ENCODE data around the gene ZNF106. TPM values are rescaled to one million over a fixed set of nuclear protein-coding genes. Genes with fewer than 3 reads are reported as not detected.

ZNF106 gene
- total RNA-seq, 1 experiment from 2014 or later, result 28.5 TPM

- no peak overlapping the region for H3K9ac ChIP-seq (ENCODE audit: low read length)
- intact Hi-C loops (cut with micrococcal nuclease), result no loop called here
- ATAC-seq (no peak), DNase-seq (ENCODE audit: low read depth, low spot score) (no peak)
- ChIA-PET CTCF (no interaction called here), POLR2A (no interaction called here), RAD21 (ENCODE audit: low non-redundant PET in 1 of 2, low total read pairs in 2 of 2, uncharacterized antibody in 2 of 2, unreplicated experiment in 2 of 2) (no interaction called here)
- BruUV-seq (replicated peaks), result no TSS peak
- TF ChIP-seq ZNF274 (IDR thresholded peaks at IDR 0.05; ENCODE audit: low read depth, low read length), result no peak
- TF ChIP-seq FOSL1 (IDR thresholded peaks at IDR 0.05; ENCODE audit: low read depth), result no peak
- no peak for TF ChIP-seq POLR2AphosphoS5 (IDR thresholded peaks at IDR 0.05; ENCODE audit: low read depth, low read length)
- TF ChIP-seq CBX3 (IDR thresholded peaks at IDR 0.05; ENCODE audit: low read depth), result no peak
- H3K4me1 ChIP-seq (ENCODE audit: control insufficient read depth in 1 of 2, insufficient read depth in 2 of 2, low read length in 2 of 2), result no peaks in the 10 kb centered on the region
- no peaks in the 10 kb centered on the region for H3K9me2 ChIP-seq (ENCODE audit: insufficient read depth)
- no peaks in the 10 kb centered on the region for H3K27me3 ChIP-seq (ENCODE audit: insufficient read depth, low read length)
- H3K79me2 ChIP-seq (ENCODE audit: insufficient read depth, low read length), result no peaks in the 10 kb centered on the region
- no peak overlapping the region for H2AFZ ChIP-seq (ENCODE audit: low read depth, low read length, poor library complexity, severe bottlenecking)
- H3K4me2 ChIP-seq (ENCODE audit: low read length), result no peak overlapping the region
- H3K9me3 ChIP-seq (ENCODE audit: control insufficient read depth in 1 of 2, insufficient read depth in 1 of 2, low read depth in 1 of 2, low read length in 2 of 2), result no peaks in the 10 kb centered on the region
- H3K27ac ChIP-seq (ENCODE audit: low read depth, low read length), result no peak overlapping the region
- H3K4me3 ChIP-seq (replicated peaks in 1 of 2; ENCODE audit: low read depth in 1 of 2, low read length in 2 of 2), result no peak overlapping the region
- peaks cover under 1 to 2% of the 10 kb centered on the region in 2 experiments; a peak in 2 of 4 replicates for H3K36me3 ChIP-seq (ENCODE audit: control insufficient read depth in 1 of 2, insufficient read depth in 2 of 2, low read length in 2 of 2)
- H4K20me1 ChIP-seq (ENCODE audit: insufficient read depth), result no peaks in the 10 kb centered on the region
These were observed 34.4 kb downstream of the ZNF106 start for GRCh38 chr15:42456531-42456930.

GRCh38 chr15:42453826-42454225 lies 37.1 kb downstream of the ZNF106 start:
- no peaks in the 10 kb centered on the region for H3K79me2 ChIP-seq (ENCODE audit: insufficient read depth, low read length)
- no peak for DNase-seq (ENCODE audit: low read depth, low spot score)

More at GRCh38 chr15:42453826-42454225, 37.1 kb downstream of the ZNF106 start:
- no peak for ATAC-seq
- POLR2A ChIA-PET, result no interaction called here
- intact Hi-C loops (cut with micrococcal nuclease), result no loop called here
- Histone ChIP-seq H3K9me3 (ENCODE audit: control insufficient read depth in 1 of 2, insufficient read depth in 1 of 2, low read depth in 1 of 2, low read length in 2 of 2) (no peaks in the 10 kb centered on the region), H3K36me3 (ENCODE audit: control insufficient read depth in 1 of 2, insufficient read depth in 2 of 2, low read length in 2 of 2) (peaks cover 6 to 8% of the 10 kb centered on the region in 2 experiments; a peak in 2 of 4 replicates), H3K27ac (ENCODE audit: low read depth, low read length) (no peak overlapping the region), H3K4me2 (ENCODE audit: low read length) (no peak overlapping the region), H3K9me2 (ENCODE audit: insufficient read depth) (no peaks in the 10 kb centered on the region), H4K20me1 (ENCODE audit: insufficient read depth) (no peaks in the 10 kb centered on the region), H3K27me3 (ENCODE audit: insufficient read depth, low read length) (no peaks in the 10 kb centered on the region), H2AFZ (ENCODE audit: low read depth, low read length, poor library complexity, severe bottlenecking) (no peak overlapping the region), H3K4me1 (ENCODE audit: control insufficient read depth in 1 of 2, insufficient read depth in 2 of 2, low read length in 2 of 2) (no peaks in the 10 kb centered on the region), H3K9ac (ENCODE audit: low read length) (no peak overlapping the region), H3K4me3 (replicated peaks in 1 of 2; ENCODE audit: low read depth in 1 of 2, low read length in 2 of 2) (no peak overlapping the region)
- no TSS peak for BruUV-seq (replicated peaks)
- CTCF ChIA-PET, result no interaction called here
- TF ChIP-seq EZH2phosphoT487 (IDR thresholded peaks at IDR 0.05; ENCODE audit: borderline replicate concordance) (no peak), POLR2A (IDR thresholded peaks at IDR 0.05; ENCODE audit: borderline replicate concordance, extremely low read depth, insufficient read depth, insufficient read length) (no peak), SIN3A (IDR thresholded peaks at IDR 0.05; ENCODE audit: low read depth) (no peak), REST (IDR thresholded peaks at IDR 0.05; ENCODE audit: low read depth) (no peak), MAX (IDR thresholded peaks at IDR 0.05) (no peak), POLR2AphosphoS5 (IDR thresholded peaks at IDR 0.05; ENCODE audit: low read depth, low read length) (no peak), SRF (IDR thresholded peaks at IDR 0.05; ENCODE audit: low read depth) (no peak)
- TF ChIP-seq, protein P1, sequence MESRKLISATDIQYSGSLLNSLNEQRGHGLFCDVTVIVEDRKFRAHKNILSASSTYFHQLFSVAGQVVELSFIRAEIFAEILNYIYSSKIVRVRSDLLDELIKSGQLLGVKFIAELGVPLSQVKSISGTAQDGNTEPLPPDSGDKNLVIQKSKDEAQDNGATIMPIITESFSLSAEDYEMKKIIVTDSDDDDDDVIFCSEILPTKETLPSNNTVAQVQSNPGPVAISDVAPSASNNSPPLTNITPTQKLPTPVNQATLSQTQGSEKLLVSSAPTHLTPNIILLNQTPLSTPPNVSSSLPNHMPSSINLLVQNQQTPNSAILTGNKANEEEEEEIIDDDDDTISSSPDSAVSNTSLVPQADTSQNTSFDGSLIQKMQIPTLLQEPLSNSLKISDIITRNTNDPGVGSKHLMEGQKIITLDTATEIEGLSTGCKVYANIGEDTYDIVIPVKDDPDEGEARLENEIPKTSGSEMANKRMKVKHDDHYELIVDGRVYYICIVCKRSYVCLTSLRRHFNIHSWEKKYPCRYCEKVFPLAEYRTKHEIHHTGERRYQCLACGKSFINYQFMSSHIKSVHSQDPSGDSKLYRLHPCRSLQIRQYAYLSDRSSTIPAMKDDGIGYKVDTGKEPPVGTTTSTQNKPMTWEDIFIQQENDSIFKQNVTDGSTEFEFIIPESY (IDR thresholded peaks at IDR 0.05; ENCODE audit: extremely low read depth, insufficient replicate concordance, low read length), result no peak
- TF ChIP-seq, protein P2, sequence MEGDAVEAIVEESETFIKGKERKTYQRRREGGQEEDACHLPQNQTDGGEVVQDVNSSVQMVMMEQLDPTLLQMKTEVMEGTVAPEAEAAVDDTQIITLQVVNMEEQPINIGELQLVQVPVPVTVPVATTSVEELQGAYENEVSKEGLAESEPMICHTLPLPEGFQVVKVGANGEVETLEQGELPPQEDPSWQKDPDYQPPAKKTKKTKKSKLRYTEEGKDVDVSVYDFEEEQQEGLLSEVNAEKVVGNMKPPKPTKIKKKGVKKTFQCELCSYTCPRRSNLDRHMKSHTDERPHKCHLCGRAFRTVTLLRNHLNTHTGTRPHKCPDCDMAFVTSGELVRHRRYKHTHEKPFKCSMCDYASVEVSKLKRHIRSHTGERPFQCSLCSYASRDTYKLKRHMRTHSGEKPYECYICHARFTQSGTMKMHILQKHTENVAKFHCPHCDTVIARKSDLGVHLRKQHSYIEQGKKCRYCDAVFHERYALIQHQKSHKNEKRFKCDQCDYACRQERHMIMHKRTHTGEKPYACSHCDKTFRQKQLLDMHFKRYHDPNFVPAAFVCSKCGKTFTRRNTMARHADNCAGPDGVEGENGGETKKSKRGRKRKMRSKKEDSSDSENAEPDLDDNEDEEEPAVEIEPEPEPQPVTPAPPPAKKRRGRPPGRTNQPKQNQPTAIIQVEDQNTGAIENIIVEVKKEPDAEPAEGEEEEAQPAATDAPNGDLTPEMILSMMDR (IDR thresholded peaks at IDR 0.05 in 2 of 3, conservative IDR thresholded peaks at IDR 0.05 in 1 of 3; ENCODE audit: borderline replicate concordance in 1 of 3, insufficient read depth in 1 of 3, low read depth in 2 of 3, low read length in 2 of 3), result no peak
- RAD21 ChIA-PET (ENCODE audit: low non-redundant PET in 1 of 2, low total read pairs in 2 of 2, uncharacterized antibody in 2 of 2, unreplicated experiment in 2 of 2), result no interaction called here
